Activated gamma-delta T cell treated with Interleukin-2 at 50 U/mL for 16 hours (primary cell): ENCODE measurements around the gene CASP8.
"Not testable (repeated sequence)": the region's sequence is repeated elsewhere in the genome, so short reads cannot be mapped to it uniquely, and the experiment has no call there.

ENCODE experiments used
- DNase-seq: peaks from one replicate; pipeline ENCODE4 v3.0.0-alpha.2; 2020

The CASP8 gene

GRCh38 chr2:201271917-201272316 lies 11.6 kb downstream of the CASP8 start:
- no peak for DNase-seq

- DNase-seq, result no peak
Measured at GRCh38 chr2:201273330-201273983, 13.1 kb downstream of the CASP8 start.

GRCh38 chr2:201275069-201275468 lies 14.7 kb downstream of the CASP8 start:
- no peak for DNase-seq

GRCh38 chr2:201275990-201276389 lies 15.7 kb downstream of the CASP8 start:
- no peak for DNase-seq

GRCh38 chr2:201276511-201276910 lies 16.2 kb downstream of the CASP8 start:
- DNase-seq, result no peak

- DNase-seq, result no peak
Measured at GRCh38 chr2:201279079-201279478, 18.7 kb downstream of the CASP8 start.

GRCh38 chr2:201280191-201281040 lies 20.1 kb downstream of the CASP8 start:
- no peak for DNase-seq

GRCh38 chr2:201285499-201285898 lies 25.2 kb downstream of the CASP8 start:
- no peak for DNase-seq

GRCh38 chr2:201290457-201291148 lies 30.3 kb downstream of the CASP8 start:
- not testable (repeated sequence) for DNase-seq

- no peak for DNase-seq
Measured at GRCh38 chr2:201298462-201299052, 38.2 kb downstream of the CASP8 start.

- DNase-seq, result not testable (repeated sequence)
Measured at GRCh38 chr2:201299929-201300328, 39.6 kb downstream of the CASP8 start.

- DNase-seq, result no peak
Measured at GRCh38 chr2:201307876-201308275, 47.5 kb downstream of the CASP8 start.

- no peak for DNase-seq
Measured at GRCh38 chr2:201308914-201309313, 48.6 kb downstream of the CASP8 start.

- DNase-seq, result no peak
Measured at GRCh38 chr2:201313362-201313761, 53.0 kb downstream of the CASP8 start.

- no peak for DNase-seq
Measured at GRCh38 chr2:201319511-201319910, 59.2 kb downstream of the CASP8 start.

GRCh38 chr2:201320257-201320656 lies 59.9 kb downstream of the CASP8 start:
- no peak for DNase-seq

- DNase-seq, result no peak
Measured at GRCh38 chr2:201320701-201321100, 60.4 kb downstream of the CASP8 start.

- DNase-seq, result no peak
Measured at GRCh38 chr2:201322772-201323171, 62.4 kb downstream of the CASP8 start.

- no peak for DNase-seq
Measured at GRCh38 chr2:201327678-201328077, 67.3 kb downstream of the CASP8 start.

- no peak for DNase-seq
Measured at GRCh38 chr2:201329409-201329808, 69.1 kb downstream of the CASP8 start.
